ENCODE measurements around the gene IL37.

DNA sequence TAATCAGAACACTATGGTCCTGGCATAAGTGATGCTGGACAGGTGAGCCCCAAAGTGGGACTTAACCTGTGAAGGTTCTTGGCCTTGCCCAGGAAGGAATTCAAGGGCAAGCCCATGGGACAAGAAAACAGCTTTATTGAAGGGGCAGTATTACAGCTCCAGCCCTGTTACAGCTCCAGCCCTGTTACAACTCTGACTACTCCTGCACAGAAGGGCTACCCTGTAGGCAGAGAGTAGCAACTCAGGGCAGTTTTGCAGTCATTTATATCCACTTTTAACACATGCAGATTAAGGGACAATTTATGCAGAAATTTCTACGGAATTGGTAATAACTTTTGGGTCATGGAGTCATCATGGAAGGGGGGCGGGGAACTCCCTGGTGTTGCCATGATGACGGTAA lies 15.7 kb downstream of the IL37 start:
- TF ChIP-seq CTCF (conservative IDR thresholded peaks at IDR 0.05): no peak
- no peak for TF ChIP-seq EZH2 (IDR thresholded peaks at IDR 0.05; ENCODE audit: low read depth)
